Activated CD4-positive, alpha-beta T cell treated with anti-CD3 and anti-CD28 coated beads, Interleukin-2, amount 10 ng/mL, durations not matched to agents 24 days and 14 days (primary cell): ENCODE measurements around the gene CLDN6. TPM values are rescaled to one million over a fixed set of nuclear protein-coding genes. Genes with fewer than 3 reads are reported as not detected.

ENCODE experiments used
- DNase-seq: peaks from one replicate; pipeline ENCODE4 v3.0.0; 2022
- H3K27ac Mint-ChIP-seq: one replicate; pipeline ENCODE4 v1.8.0; 2022; ENCODE audit warnings: mild to moderate bottlenecking, mixed read lengths
- H3K27me3 Mint-ChIP-seq: one replicate; pipeline ENCODE4 v1.8.0; 2022; ENCODE audit warnings: mixed read lengths
- H3K36me3 Mint-ChIP-seq: one replicate; pipeline ENCODE4 v1.8.0; 2022; ENCODE audit warnings: low read depth, mild to moderate bottlenecking, mixed read lengths
- H3K4me1 Mint-ChIP-seq: one replicate; pipeline ENCODE4 v1.8.0; 2021; ENCODE audit warnings: mixed read lengths
- H3K4me3 Mint-ChIP-seq: one replicate; pipeline ENCODE4 v1.8.0; 2022; ENCODE audit warnings: mild to moderate bottlenecking, moderate library complexity, mixed read lengths
- H3K9me3 Mint-ChIP-seq: one replicate; pipeline ENCODE4 v1.8.0; 2021; ENCODE audit warnings: mixed read lengths
- intact Hi-C: fragments of 100-400 bp; cut with micrococcal nuclease; formaldehyde crosslinking; loops from one replicate; pipeline ENCODE4 v1.15.1; 2023
- total RNA-seq: library from RNA; stranded (reverse); gene quantifications from 2 replicates; pipeline ENCODE4 v1.2.3, GENCODE V29; 2022

The CLDN6 gene
- total RNA-seq, 1 donor from 2014 or later = not detected

DNA sequence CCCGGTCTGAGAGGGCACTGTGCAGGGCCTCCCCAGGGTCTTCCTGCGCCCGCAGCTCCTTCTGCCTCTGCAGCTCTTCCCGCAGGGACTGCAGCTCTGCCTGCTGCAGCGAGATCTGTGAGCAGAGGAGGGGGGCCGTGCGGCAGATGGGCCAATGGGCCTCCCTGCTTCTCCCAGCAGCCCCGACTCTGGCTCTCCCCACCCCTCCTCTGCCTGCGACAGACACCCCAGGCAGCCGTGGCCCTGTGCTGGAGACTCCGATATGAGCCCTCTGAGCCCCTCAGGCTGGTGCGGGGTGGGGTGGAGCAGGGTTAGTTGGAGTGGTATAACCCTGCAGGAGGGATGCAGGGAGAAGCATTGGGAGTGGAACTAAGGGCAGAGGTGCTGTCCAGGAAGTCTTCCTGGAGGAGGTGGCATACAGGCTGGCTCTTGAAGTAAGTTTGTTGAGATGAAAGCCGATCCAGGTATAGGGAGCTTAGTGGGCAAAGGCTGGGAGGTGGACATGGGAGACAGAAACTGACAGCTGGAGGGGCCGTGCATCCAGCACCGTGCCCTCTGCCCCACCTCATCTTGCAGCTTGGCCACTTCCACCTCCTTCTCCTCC lies 10.8 kb upstream of the CLDN6 start:
- peaks cover 16% of the 10 kb centered on the region for H3K27me3 Mint-ChIP-seq
- peak overlapping the region; percentile 83 for H3K4me3 Mint-ChIP-seq
- H3K27ac Mint-ChIP-seq = peak overlapping the region; percentile 71
- no peaks in the 10 kb centered on the region for H3K9me3 Mint-ChIP-seq
- intact Hi-C loops = loop anchor here (1.0 to 10.0 kb wide), 3 partner anchors 26 to 256 kb away; partner anchors contain the start of gene ZNF263
- H3K4me1 Mint-ChIP-seq = peaks cover 32% of the 10 kb centered on the region
- no peak for DNase-seq
- peaks cover 19% of the 10 kb centered on the region for H3K36me3 Mint-ChIP-seq

DNA sequence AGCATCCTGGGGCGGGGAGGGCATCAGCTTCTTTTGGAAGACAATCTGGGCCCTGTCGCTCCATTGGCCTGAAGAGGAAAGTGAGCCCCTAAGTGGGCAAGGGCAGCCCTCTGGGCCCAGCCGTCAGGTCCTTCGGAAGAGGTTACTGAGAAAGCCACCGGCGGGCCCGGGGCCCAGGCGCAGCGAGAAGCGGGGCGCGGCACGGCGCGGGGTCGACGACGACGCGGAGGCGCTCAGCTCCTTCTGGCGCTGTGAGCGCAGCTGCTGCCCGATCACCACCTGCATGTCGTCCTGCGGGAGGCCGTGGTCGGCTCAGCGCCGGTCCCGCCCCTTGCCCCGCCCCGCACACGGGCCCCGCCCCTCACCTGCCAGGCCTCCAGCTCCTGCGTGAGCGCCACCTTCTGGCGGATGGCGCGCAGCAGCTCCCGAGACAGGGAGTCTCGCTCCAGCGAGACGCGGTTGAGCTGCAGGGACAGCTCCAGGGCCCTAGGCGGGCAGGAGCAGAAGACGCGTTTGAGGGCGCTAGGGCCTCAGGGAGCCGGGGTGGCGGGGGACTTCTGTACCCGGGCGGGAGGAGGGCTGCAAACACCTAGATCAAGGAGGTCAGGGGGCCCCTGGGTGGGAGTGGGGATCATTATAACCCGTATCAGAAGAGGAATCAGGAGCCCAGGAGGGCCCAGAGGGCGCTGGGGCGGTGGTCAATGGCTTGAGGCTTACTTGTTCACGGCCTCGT lies 10.2 kb upstream of the CLDN6 start:
- Mint-ChIP-seq H3K9me3 (no peaks in the 10 kb centered on the region), H3K4me1 (peaks cover 35% of the 10 kb centered on the region), H3K4me3 (peak overlapping the region; percentile 83), H3K27me3 (peaks cover 10% of the 10 kb centered on the region), H3K27ac (peak overlapping the region; percentile 56), H3K36me3 (peaks cover 19% of the 10 kb centered on the region)
- intact Hi-C loops = loop anchor here (1.0 to 10.0 kb wide), 3 partner anchors 25 to 257 kb away; partner anchors contain the start of gene ZNF263
- peak; percentile 96 for DNase-seq

- Mint-ChIP-seq H3K27ac (no peak overlapping the region), H3K4me1 (peaks cover 37% of the 10 kb centered on the region)
- no peak for DNase-seq
Observed at GRCh38 chr16:3027489-3027795, 9.5 kb upstream of the CLDN6 start.

GRCh38 chr16:3026609-3027488 lies 8.9 kb upstream of the CLDN6 start:
- H3K4me3 Mint-ChIP-seq = no peak overlapping the region
- H3K4me1 Mint-ChIP-seq = peaks cover 41% of the 10 kb centered on the region
- H3K36me3 Mint-ChIP-seq = peaks cover 19% of the 10 kb centered on the region
- H3K9me3 Mint-ChIP-seq = no peaks in the 10 kb centered on the region
- no peak overlapping the region for H3K27ac Mint-ChIP-seq
- H3K27me3 Mint-ChIP-seq = no peaks in the 10 kb centered on the region
- intact Hi-C loops = loop anchor here (10.0 kb wide), 1 partner anchor 258 kb away; the partner anchor contains the start of gene ZNF263
- no peak for DNase-seq

More at GRCh38 chr16:3027489-3027795, 9.5 kb upstream of the CLDN6 start:
- intact Hi-C loops = loop anchor here (10.0 kb wide), 1 partner anchor 257 kb away; the partner anchor contains the start of gene ZNF263
- Mint-ChIP-seq H3K9me3 (no peaks in the 10 kb centered on the region), H3K27me3 (peaks cover 2% of the 10 kb centered on the region), H3K4me3 (no peak overlapping the region), H3K36me3 (peaks cover 19% of the 10 kb centered on the region)

GRCh38 chr16:3026003-3026378 lies 8.0 kb upstream of the CLDN6 start:
- Mint-ChIP-seq H3K27ac (no peak overlapping the region), H3K4me3 (no peak overlapping the region), H3K27me3 (no peaks in the 10 kb centered on the region), H3K36me3 (peaks cover 19% of the 10 kb centered on the region), H3K4me1 (peaks cover 48% of the 10 kb centered on the region), H3K9me3 (no peaks in the 10 kb centered on the region)
- intact Hi-C loops = loop anchor here (10.0 kb wide), 1 partner anchor 259 kb away; the partner anchor contains the start of gene ZNF263
- no peak for DNase-seq

DNA sequence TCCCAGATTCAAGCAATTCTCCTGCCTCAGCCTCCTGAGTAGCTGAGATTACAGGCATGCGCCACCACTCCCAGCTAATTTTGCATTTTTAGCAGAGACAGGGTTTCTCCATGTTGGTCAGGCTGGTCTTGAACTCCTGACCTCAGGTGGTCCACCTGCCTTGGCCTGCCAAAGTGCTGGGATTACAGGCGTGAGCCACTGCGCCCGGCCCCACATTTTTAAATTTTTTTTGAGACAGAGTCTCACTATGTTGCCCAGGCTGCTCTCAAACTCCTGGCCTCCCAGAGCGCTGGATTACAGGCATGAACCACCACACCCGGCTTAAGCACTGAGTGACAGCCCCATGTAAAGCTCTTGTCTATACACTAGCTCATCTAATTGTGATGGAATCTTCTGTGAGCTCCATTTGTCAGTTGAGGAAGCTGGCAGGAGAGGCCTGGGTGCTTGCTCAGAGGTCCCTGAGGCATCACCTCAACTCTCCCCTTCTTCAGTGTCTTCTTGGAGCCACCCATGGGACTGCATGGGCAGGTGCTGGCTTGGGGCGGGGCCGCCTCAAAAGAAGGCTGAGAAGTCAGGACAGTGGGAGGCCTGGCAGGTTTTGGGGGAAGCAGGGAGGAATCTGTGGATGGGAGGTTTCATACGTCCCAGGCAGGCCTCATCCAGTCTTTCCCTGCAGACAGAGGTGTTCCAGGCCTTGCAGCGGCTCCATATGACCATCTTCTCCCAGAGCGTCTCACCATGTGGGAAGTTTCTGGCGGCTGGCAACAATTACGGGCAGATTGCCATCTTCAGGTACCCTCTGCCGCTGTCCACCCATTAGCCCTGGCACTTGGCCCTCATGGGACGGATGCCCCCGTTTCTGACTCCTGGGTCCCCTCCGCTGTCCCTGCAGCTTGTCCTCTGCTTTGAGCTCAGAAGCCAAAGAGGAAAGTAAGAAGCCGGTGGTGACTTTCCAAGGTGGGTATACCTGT lies 7.3 kb upstream of the CLDN6 start:
- intact Hi-C loops = loop anchor here (10.0 kb wide), 1 partner anchor 259 kb away; the partner anchor contains the start of gene ZNF263
- peaks cover 19% of the 10 kb centered on the region for H3K36me3 Mint-ChIP-seq
- peak overlapping the region; percentile 43 for H3K4me3 Mint-ChIP-seq
- no peaks in the 10 kb centered on the region for H3K9me3 Mint-ChIP-seq
- no peaks in the 10 kb centered on the region for H3K27me3 Mint-ChIP-seq
- no peak overlapping the region for H3K27ac Mint-ChIP-seq
- peaks cover 52% of the 10 kb centered on the region for H3K4me1 Mint-ChIP-seq
- no peak for DNase-seq

- peaks cover 2% of the 10 kb centered on the region for H3K27me3 Mint-ChIP-seq
- no peaks in the 10 kb centered on the region for H3K9me3 Mint-ChIP-seq
- peaks cover 19% of the 10 kb centered on the region for H3K36me3 Mint-ChIP-seq
- peak within 1 kb of the TSS; percentile 83 for H3K4me3 Mint-ChIP-seq
- H3K4me1 Mint-ChIP-seq = peaks cover 45% of the 10 kb centered on the region
- intact Hi-C loops = loop anchor here (10.0 kb wide), 1 partner anchor 261 kb away; the partner anchor contains the start of gene ZNF263
- H3K27ac Mint-ChIP-seq = peak within 1 kb of the TSS; percentile 95
- peak; percentile 99 for DNase-seq
Observed at GRCh38 chr16:3023669-3024478, 5.9 kb upstream of the CLDN6 start, which contains the start of the genes HCFC1R1 and THOC6. TSS of gene HCFC1R1 (minus strand) at chr16:3023942. CDS start at chr16:3023941, 1 bp downstream. TSS of gene THOC6 (plus strand) at chr16:3024035. CDS start at chr16:3024327, 292 bp downstream.

DNA sequence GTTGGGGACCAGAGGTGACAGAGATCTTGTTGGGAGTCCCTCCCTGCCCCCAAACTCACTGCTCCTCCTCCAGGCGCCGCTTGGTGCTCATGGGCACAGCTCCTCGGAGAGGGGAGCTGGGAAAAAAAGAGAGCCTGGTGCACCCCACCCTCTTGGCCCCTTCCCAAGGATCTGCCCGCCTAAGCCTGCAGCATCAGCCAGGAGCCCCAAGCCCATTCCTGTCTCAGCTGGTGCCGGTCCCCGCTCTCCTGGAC lies 5.4 kb upstream of the CLDN6 start:
- Mint-ChIP-seq H3K4me1 (peaks cover 40% of the 10 kb centered on the region), H3K9me3 (no peaks in the 10 kb centered on the region), H3K27ac (peak overlapping the region; percentile 95), H3K36me3 (peaks cover 19% of the 10 kb centered on the region), H3K4me3 (peak overlapping the region; percentile 83), H3K27me3 (peaks cover 5% of the 10 kb centered on the region)
- no peak for DNase-seq
- intact Hi-C loops = loop anchor here (10.0 kb wide), 1 partner anchor 261 kb away; the partner anchor contains the start of gene ZNF263

GRCh38 chr16:3022684-3023414 lies 4.9 kb upstream of the CLDN6 start:
- peak; percentile 78 for DNase-seq
- H3K36me3 Mint-ChIP-seq = peaks cover 19% of the 10 kb centered on the region
- peak overlapping the region; percentile 83 for H3K4me3 Mint-ChIP-seq
- H3K27ac Mint-ChIP-seq = peak overlapping the region; percentile 95
- H3K9me3 Mint-ChIP-seq = no peaks in the 10 kb centered on the region
- H3K27me3 Mint-ChIP-seq = peaks cover 8% of the 10 kb centered on the region
- H3K4me1 Mint-ChIP-seq = peaks cover 41% of the 10 kb centered on the region
- intact Hi-C loops = loop anchor here (10.0 kb wide), 1 partner anchor 262 kb away; the partner anchor contains the start of gene ZNF263

DNA sequence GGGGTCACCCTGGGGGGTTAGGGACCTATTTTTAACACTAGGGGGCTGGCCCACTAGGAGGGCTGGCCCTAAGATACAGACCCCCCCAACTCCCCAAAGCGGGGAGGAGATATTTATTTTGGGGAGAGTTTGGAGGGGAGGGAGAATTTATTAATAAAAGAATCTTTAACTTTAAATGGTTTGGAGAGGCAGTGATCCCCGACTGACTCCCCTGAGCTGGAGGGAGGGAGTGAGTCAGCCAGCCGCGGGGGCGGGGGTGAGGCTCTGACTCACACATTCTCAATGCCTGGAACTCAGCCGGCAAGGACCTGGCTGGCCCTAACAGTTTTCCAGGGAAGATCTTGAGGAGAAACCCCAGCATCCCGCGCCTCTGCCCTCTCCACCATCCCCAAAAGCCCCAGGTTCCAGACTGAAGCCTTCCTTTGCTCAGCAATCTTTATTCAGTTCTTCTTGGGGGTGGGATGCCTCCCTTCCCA lies 4.3 kb upstream of the CLDN6 start:
- intact Hi-C loops = loop anchor here (10.0 kb wide), 1 partner anchor 263 kb away; the partner anchor contains the start of gene ZNF263
- Mint-ChIP-seq H3K4me3 (peak overlapping the region; percentile 83), H3K27me3 (peaks cover 8% of the 10 kb centered on the region), H3K36me3 (peaks cover 17% of the 10 kb centered on the region), H3K9me3 (no peaks in the 10 kb centered on the region), H3K27ac (peak overlapping the region; percentile 95), H3K4me1 (peaks cover 41% of the 10 kb centered on the region)
- peak; percentile 91 for DNase-seq

DNA sequence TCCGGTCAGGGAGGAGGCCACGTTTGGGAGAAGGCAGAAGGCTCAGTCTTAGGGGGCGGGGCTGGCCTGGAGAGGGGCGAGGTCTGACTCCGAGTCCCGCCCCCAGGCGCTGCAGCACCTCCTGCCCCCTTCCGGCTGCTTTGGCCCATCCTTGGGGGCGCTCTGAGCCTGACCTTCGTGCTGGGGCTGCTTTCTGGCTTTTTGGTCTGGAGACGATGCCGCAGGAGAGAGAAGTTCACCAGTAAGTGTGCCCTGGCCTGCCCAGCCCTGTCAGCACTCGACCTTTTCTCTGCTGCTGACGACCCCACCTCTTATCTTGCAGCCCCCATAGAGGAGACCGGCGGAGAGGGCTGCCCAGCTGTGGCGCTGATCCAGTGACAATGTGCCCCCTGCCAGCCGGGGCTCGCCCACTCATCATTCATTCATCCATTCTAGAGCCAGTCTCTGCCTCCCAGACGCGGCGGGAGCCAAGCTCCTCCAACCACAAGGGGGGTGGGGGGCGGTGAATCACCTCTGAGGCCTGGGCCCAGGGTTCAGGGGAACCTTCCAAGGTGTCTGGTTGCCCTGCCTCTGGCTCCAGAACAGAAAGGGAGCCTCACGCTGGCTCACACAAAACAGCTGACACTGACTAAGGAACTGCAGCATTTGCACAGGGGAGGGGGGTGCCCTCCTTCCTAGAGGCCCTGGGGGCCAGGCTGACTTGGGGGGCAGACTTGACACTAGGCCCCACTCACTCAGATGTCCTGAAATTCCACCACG lies 3.6 kb upstream of the CLDN6 start:
- Mint-ChIP-seq H3K4me1 (peaks cover 41% of the 10 kb centered on the region), H3K9me3 (no peaks in the 10 kb centered on the region), H3K36me3 (peaks cover 11% of the 10 kb centered on the region), H3K27ac (peak overlapping the region; percentile 95), H3K27me3 (peaks cover 13% of the 10 kb centered on the region), H3K4me3 (peak overlapping the region; percentile 83)
- intact Hi-C loops = loop anchor here (2.0 to 10.0 kb wide), 2 partner anchors 51 to 263 kb away; partner anchors contain the start of gene ZNF263
- DNase-seq = peak; percentile 93
